ENCODE measurements around the gene SMIM22. TPM values are rescaled to one million over a fixed set of nuclear protein-coding genes. Genes with fewer than 3 reads are reported as not detected.

Gene SMIM22
- total RNA-seq, 4 donors from 2014 or later = not detected

- DNase-seq = no peak
- intact Hi-C loops (cut with DNase I; ENCODE audit: low total_unique reads) (no loop called here), in situ Hi-C loops (cut with MboI; ENCODE audit: low sequenced_read_pairs in 4 of 4) (no loop called here)
These were observed 46.3 kb upstream of the SMIM22 start for GRCh38 chr16:4748682-4749411.

DNA sequence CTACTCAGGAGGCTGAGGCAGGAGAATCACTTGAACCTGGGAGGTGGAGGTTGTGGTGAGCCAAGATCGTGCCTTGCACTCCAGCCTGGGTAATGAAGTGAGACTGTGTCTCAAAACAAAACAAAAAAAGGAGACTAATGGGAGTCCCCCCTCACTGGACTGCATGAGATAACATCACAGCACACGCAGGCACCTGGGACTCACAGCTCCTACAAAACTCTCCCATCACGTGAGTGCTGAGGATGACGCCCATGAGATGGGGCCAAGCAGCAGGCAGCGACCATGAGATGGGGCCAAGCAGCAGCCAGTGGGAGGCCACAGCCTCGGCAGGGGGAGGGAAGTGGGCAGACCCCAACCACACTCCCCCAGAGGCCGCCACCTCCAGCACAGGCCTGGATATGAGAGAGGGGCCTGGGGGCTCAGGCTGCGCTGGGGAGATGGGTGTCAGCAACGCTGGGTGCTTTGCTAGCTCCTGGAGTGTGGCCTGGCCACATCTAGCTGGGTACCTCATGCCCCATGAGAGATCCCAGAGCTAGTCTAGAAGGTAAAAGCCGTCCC is 45.4 kb upstream of the SMIM22 start:
- peaks cover 7 to 40% of the 10 kb centered on the region in 2 donors for H3K36me3 ChIP-seq
- H3K4me3 ChIP-seq = no peak overlapping the region
- intact Hi-C loops (cut with DNase I; ENCODE audit: low total_unique reads) (no loop called here), in situ Hi-C loops (cut with MboI; ENCODE audit: low sequenced_read_pairs in 4 of 4) (no loop called here)
- peaks cover 0 to 3% of the 10 kb centered on the region in 2 donors for H3K4me1 ChIP-seq
- H3K27ac ChIP-seq = no peak overlapping the region
- DNase-seq = no peak
- no peak for TF ChIP-seq POLR2A (IDR thresholded peaks at IDR 0.05)
- TF ChIP-seq, protein P1, sequence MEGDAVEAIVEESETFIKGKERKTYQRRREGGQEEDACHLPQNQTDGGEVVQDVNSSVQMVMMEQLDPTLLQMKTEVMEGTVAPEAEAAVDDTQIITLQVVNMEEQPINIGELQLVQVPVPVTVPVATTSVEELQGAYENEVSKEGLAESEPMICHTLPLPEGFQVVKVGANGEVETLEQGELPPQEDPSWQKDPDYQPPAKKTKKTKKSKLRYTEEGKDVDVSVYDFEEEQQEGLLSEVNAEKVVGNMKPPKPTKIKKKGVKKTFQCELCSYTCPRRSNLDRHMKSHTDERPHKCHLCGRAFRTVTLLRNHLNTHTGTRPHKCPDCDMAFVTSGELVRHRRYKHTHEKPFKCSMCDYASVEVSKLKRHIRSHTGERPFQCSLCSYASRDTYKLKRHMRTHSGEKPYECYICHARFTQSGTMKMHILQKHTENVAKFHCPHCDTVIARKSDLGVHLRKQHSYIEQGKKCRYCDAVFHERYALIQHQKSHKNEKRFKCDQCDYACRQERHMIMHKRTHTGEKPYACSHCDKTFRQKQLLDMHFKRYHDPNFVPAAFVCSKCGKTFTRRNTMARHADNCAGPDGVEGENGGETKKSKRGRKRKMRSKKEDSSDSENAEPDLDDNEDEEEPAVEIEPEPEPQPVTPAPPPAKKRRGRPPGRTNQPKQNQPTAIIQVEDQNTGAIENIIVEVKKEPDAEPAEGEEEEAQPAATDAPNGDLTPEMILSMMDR (IDR thresholded peaks at IDR 0.05 in 4 of 5, conservative IDR thresholded peaks at IDR 0.05 in 1 of 5) = no peak
- no peaks in the 10 kb centered on the region for H3K9me3 ChIP-seq
- no peak for ATAC-seq
- no peaks in the 10 kb centered on the region for H3K27me3 ChIP-seq

More at GRCh38 chr16:4748682-4749411, 46.3 kb upstream of the SMIM22 start:
- peaks cover 0 to 3% of the 10 kb centered on the region in 2 donors for H3K4me1 ChIP-seq
- no peak overlapping the region for H3K4me3 ChIP-seq
- no peaks in the 10 kb centered on the region for H3K9me3 ChIP-seq
- ATAC-seq = no peak
- TF ChIP-seq POLR2A (IDR thresholded peaks at IDR 0.05) = no peak
- TF ChIP-seq, protein P1 (IDR thresholded peaks at IDR 0.05 in 4 of 5, conservative IDR thresholded peaks at IDR 0.05 in 1 of 5) = no peak
- H3K36me3 ChIP-seq = peaks cover 4 to 31% of the 10 kb centered on the region in 2 donors
- no peak overlapping the region for H3K27ac ChIP-seq
- no peaks in the 10 kb centered on the region for H3K27me3 ChIP-seq

GRCh38 chr16:4750896-4751295 is 44.3 kb upstream of the SMIM22 start:
- peaks cover 8 to 51% of the 10 kb centered on the region in 2 donors for H3K36me3 ChIP-seq

GRCh38 chr16:4752351-4753100 is 42.6 kb upstream of the SMIM22 start:
- TF ChIP-seq, protein P1 (IDR thresholded peaks at IDR 0.05 in 4 of 5, conservative IDR thresholded peaks at IDR 0.05 in 1 of 5) = no peak
- no peak for TF ChIP-seq POLR2A (IDR thresholded peaks at IDR 0.05)
- in situ Hi-C loops (cut with MboI; ENCODE audit: low sequenced_read_pairs in 4 of 4) = no loop called here
- ATAC-seq (no peak), DNase-seq (no peak)
- no peaks in the 10 kb centered on the region for H3K4me1 ChIP-seq
- H3K36me3 ChIP-seq = peaks cover 8 to 68% of the 10 kb centered on the region in 2 donors
- no peaks in the 10 kb centered on the region for H3K27me3 ChIP-seq
- intact Hi-C loops (cut with DNase I; ENCODE audit: low total_unique reads) = no loop called here
- H3K27ac ChIP-seq = no peak overlapping the region
- no peak overlapping the region for H3K4me3 ChIP-seq
- no peaks in the 10 kb centered on the region for H3K9me3 ChIP-seq

More at GRCh38 chr16:4750896-4751295, 44.3 kb upstream of the SMIM22 start:
- H3K4me1 ChIP-seq = peaks cover 0 to 3% of the 10 kb centered on the region in 2 donors
- no peaks in the 10 kb centered on the region for H3K27me3 ChIP-seq
- in situ Hi-C loops (cut with MboI; ENCODE audit: low sequenced_read_pairs in 4 of 4) = no loop called here
- intact Hi-C loops (cut with DNase I; ENCODE audit: low total_unique reads) = no loop called here
- no peaks in the 10 kb centered on the region for H3K9me3 ChIP-seq
- ATAC-seq (no peak), DNase-seq (no peak)
- no peak for TF ChIP-seq POLR2A (IDR thresholded peaks at IDR 0.05)
- TF ChIP-seq, protein P1 (IDR thresholded peaks at IDR 0.05 in 4 of 5, conservative IDR thresholded peaks at IDR 0.05 in 1 of 5) = no peak
- H3K4me3 ChIP-seq = no peak overlapping the region
- no peak overlapping the region for H3K27ac ChIP-seq

All from gastrocnemius medialis (tissue), 4 donors.